Stimulated activated memory B cell treated with anti-CD40 and anti-IgM and Interleukin-4, amounts not matched to agents 10 μg/mL and 1 μg/mL and 100 μg/mL, for 72 hours (primary cell): Measurements from ENCODE around the gene NATD1.

Source experiments
- ATAC-seq: fragments of 150-1000 bp; cut with Tn5 transposase; 2 replicates; pipeline ENCODE4 v1.10.0; 2021
- H3K27ac Mint-ChIP-seq: one replicate; pipeline ENCODE4 v1.8.0; 2022; ENCODE audit warnings: mild to moderate bottlenecking, mixed read lengths
- H3K27me3 Mint-ChIP-seq: one replicate; pipeline ENCODE4 v1.8.0; 2022; ENCODE audit warnings: mixed read lengths
- H3K36me3 Mint-ChIP-seq: one replicate; pipeline ENCODE4 v1.8.0; 2022; ENCODE audit warnings: mixed read lengths
- H3K4me1 Mint-ChIP-seq: one replicate; pipeline ENCODE4 v1.8.0; 2022; ENCODE audit warnings: mixed read lengths
- H3K4me3 Mint-ChIP-seq: one replicate; pipeline ENCODE4 v1.8.0; 2022; ENCODE audit warnings: mild to moderate bottlenecking, moderate library complexity, mixed read lengths
- H3K9me3 Mint-ChIP-seq: one replicate; pipeline ENCODE4 v1.8.0; 2022; ENCODE audit warnings: mixed read lengths

Gene NATD1

GRCh38 chr17:21246698-21247097 lies 6.5 kb downstream of the NATD1 start:
- no peaks in the 10 kb centered on the region for H3K9me3 Mint-ChIP-seq
- no peak overlapping the region for H3K4me3 Mint-ChIP-seq
- H3K36me3 Mint-ChIP-seq: no peaks in the 10 kb centered on the region
- H3K27ac Mint-ChIP-seq: no peak overlapping the region
- ATAC-seq: no peak
- peaks cover 17% of the 10 kb centered on the region for H3K4me1 Mint-ChIP-seq
- no peaks in the 10 kb centered on the region for H3K27me3 Mint-ChIP-seq

DNA sequence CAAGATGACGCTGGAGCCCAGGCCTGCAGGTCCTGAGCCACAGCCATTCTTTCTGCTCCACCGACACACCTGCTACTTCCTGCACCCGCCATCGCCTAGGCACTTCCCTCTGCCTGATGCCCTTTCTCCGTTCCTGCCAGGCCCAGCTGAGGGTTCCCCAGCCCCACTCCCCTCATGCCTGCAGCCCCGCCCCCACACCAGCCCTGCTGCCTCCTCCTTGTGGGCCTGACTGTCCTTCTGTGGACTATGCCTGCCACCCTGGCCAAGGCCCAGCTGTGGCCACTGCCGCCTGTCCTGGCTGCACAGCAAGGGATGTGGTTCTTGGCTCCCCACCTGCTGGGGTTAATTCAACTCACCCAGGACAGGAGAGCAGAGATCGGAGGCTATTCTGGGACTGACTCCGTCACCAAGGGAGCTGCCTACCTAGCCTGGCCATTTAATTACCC lies 7.5 kb downstream of the NATD1 start:
- Mint-ChIP-seq H3K36me3 (no peaks in the 10 kb centered on the region), H3K27me3 (no peaks in the 10 kb centered on the region), H3K9me3 (no peaks in the 10 kb centered on the region), H3K4me3 (no peak overlapping the region), H3K27ac (no peak overlapping the region), H3K4me1 (peaks cover 11% of the 10 kb centered on the region)
- ATAC-seq: no peak

DNA sequence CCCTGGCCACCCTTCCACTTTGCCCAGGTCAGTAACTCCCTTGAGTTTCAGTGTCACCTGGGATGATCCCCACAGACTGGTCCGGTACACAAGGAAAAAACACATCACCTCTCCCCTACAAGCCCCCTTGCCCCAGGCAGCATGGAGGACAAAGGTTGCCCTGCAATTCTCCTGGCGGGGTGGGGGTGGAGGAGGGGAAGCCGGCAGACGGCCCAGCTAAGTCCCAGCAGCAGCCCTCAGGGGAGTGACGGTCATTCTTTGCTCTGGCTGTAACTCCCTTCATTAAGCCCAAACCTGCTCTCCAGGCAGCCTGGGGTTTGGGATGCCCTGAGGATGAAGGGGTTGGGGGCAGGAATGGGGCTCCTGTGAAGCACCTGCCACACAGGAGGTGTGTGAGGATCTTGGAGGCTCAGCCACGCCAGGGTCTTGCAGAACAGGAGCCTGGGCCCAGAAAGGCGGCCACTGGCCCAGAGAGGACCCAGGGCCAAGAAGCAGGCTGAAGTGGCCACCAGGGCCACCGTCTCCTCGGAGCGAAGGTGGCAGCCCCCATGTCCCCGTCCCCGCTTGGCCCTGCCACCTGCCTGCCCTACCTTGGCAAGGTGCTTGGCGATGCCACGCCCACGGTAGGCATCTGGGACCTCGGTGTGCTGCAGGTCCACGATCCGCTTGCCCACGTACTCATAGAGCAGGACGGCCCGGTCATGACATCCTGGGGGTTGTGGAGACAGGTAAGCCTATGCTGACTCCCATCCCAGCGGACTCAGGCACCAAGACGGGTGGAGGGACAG lies 9.5 kb downstream of the NATD1 start:
- no peaks in the 10 kb centered on the region for H3K9me3 Mint-ChIP-seq
- H3K4me3 Mint-ChIP-seq: no peak overlapping the region
- no peaks in the 10 kb centered on the region for H3K36me3 Mint-ChIP-seq
- peaks cover 4% of the 10 kb centered on the region for H3K4me1 Mint-ChIP-seq
- no peaks in the 10 kb centered on the region for H3K27me3 Mint-ChIP-seq
- no peak for ATAC-seq
- no peak overlapping the region for H3K27ac Mint-ChIP-seq

DNA sequence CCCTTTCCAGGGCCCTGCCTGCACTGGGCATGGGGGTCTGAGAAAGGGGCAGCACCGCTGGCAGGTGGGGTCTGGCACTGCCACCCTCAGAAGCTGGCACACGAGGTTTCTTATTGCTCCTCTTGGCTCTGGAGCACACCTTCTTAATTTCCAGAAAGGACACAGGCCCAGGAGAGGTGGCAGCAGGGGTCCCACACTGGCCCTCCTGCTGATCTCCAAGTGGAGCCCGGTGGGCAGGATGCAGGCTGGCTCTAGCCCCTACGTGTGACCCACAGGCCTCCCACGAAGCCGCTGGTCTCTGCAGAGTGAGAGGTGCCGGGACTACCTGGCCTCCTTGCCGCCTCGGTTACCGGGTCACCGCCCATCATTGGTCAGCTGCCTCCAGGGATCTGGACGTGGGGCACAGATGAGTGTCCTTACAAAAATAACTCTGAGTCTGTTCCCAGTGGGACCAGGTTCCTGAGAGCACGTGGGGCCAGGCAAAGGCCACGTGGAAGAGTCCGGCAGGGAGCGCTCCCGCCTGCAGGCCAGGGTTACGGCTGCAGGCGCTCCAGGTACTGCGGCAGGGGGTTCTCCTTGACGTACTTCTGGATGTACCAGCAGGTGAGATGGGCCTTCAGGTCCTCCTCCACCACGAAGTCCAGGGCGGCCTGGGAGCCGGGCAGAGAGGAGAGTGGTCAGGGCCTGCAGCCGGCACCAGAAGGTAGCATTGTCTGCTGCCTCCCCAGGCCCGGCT lies 10.3 kb downstream of the NATD1 start:
- no peak for ATAC-seq
- Mint-ChIP-seq H3K4me3 (no peak overlapping the region), H3K36me3 (no peaks in the 10 kb centered on the region), H3K4me1 (peaks cover 4% of the 10 kb centered on the region), H3K27me3 (no peaks in the 10 kb centered on the region), H3K9me3 (no peaks in the 10 kb centered on the region), H3K27ac (no peak overlapping the region)

DNA sequence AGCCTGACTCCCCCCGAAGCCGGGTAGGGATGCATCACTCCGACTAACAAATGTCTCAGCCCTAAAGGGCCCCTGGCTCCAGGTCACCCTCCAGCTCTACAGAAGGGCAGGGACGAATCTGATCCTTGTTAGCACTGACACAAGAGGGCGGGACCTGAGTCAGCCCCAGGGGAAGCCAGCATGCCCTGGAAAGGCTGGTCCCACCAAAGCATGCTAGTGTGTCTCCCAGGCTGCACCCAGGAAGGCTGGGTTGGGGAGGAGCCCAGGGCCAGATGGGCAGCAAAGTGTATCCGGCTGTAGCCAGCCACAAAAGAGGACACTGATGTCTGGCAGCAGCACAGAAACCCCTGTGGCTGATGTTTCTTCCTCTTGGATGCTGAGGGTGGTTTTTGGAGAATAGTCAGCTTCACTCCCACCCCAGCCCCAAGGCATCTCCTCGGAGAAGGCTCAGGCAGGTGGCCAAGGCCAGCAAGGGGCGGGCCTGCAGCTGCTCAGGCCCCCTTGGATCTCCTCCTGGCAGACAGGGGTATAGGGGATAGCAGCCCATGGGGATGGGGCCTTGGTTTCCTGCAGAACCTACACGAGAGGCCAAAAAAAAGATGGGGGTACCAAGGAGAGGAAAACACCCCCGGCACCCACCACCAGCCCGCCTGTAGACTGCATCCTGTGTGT lies 11.0 kb downstream of the NATD1 start:
- H3K4me1 Mint-ChIP-seq: peaks cover 4% of the 10 kb centered on the region
- ATAC-seq: no peak
- H3K9me3 Mint-ChIP-seq: no peaks in the 10 kb centered on the region
- H3K27me3 Mint-ChIP-seq: no peaks in the 10 kb centered on the region
- H3K36me3 Mint-ChIP-seq: no peaks in the 10 kb centered on the region
- no peak overlapping the region for H3K4me3 Mint-ChIP-seq
- H3K27ac Mint-ChIP-seq: no peak overlapping the region

GRCh38 chr17:21241564-21241963 lies 11.6 kb downstream of the NATD1 start:
- H3K27ac Mint-ChIP-seq: no peak overlapping the region
- H3K9me3 Mint-ChIP-seq: no peaks in the 10 kb centered on the region
- H3K36me3 Mint-ChIP-seq: no peaks in the 10 kb centered on the region
- H3K4me1 Mint-ChIP-seq: peaks cover 4% of the 10 kb centered on the region
- H3K27me3 Mint-ChIP-seq: no peaks in the 10 kb centered on the region
- no peak overlapping the region for H3K4me3 Mint-ChIP-seq
- ATAC-seq: no peak

- Mint-ChIP-seq H3K27me3 (no peaks in the 10 kb centered on the region), H3K9me3 (peaks cover 8% of the 10 kb centered on the region), H3K4me3 (no peak overlapping the region), H3K36me3 (no peaks in the 10 kb centered on the region), H3K4me1 (peaks cover under 1% of the 10 kb centered on the region), H3K27ac (no peak overlapping the region)
- ATAC-seq: peak; percentile 28
Observed at GRCh38 chr17:21240369-21241055, 12.7 kb downstream of the NATD1 start.

DNA sequence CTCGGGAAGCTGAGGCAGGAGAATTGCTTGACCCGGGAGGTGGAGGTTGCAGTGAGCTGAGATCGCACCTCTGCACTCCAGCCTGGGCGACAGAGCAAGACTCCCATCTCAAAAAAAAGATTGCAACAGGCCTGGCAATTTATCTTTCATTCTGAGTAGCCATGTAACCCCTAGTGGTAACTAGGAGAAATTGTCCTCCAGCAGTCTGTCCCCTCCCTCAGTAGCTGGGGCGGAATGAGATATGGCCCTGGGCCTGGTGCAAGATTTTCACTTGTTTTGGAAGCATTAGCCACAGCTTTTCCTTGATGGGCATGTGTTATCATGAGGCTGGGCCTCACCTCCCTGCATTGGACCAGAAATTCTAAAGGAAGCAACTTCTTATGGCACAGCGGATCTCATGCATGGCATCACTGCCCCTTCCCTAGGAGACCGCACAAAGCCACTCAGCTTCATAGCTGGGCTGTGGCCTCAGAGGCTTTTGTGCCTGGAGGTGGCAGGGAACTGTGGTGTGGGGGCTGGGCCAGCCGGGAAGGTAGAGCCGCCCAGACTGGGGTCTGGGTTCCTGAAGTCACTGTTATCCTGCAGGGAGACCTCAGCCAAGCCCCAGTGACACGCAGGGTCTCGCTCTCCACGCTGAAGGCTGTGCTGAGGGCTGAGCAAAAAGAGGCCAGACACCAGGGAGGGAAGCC lies 13.4 kb downstream of the NATD1 start:
- no peak overlapping the region for H3K27ac Mint-ChIP-seq
- no peaks in the 10 kb centered on the region for H3K36me3 Mint-ChIP-seq
- no peaks in the 10 kb centered on the region for H3K27me3 Mint-ChIP-seq
- no peak for ATAC-seq
- no peaks in the 10 kb centered on the region for H3K4me1 Mint-ChIP-seq
- no peak overlapping the region for H3K4me3 Mint-ChIP-seq
- peaks cover 9% of the 10 kb centered on the region for H3K9me3 Mint-ChIP-seq

DNA sequence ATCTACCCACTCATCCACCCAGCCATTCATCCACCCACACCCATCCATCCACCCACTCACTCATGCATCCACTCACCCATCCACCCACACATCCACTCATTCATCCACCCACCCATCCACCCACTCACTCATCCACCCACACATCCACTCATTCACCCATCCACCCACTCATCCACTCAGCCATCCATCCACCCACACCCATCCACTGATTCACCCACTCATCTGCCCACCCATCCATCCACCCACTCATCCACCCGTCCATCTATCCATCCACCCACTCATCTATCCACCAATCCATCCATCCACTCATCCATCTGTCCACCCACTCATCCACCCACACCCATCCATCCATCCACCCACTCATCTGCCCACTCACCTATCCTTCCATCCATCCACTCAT lies 17.3 kb downstream of the NATD1 start:
- no peak for ATAC-seq
- peaks cover 17% of the 10 kb centered on the region for H3K9me3 Mint-ChIP-seq
- H3K4me3 Mint-ChIP-seq: no peak overlapping the region
- H3K4me1 Mint-ChIP-seq: no peaks in the 10 kb centered on the region
- H3K36me3 Mint-ChIP-seq: peaks cover 7% of the 10 kb centered on the region
- no peaks in the 10 kb centered on the region for H3K27me3 Mint-ChIP-seq
- H3K27ac Mint-ChIP-seq: no peak overlapping the region

GRCh38 chr17:21233581-21234347 lies 19.4 kb downstream of the NATD1 start:
- H3K36me3 Mint-ChIP-seq: peaks cover 7% of the 10 kb centered on the region
- H3K4me3 Mint-ChIP-seq: no peak overlapping the region
- no peak overlapping the region for H3K27ac Mint-ChIP-seq
- H3K27me3 Mint-ChIP-seq: no peaks in the 10 kb centered on the region
- H3K4me1 Mint-ChIP-seq: no peaks in the 10 kb centered on the region
- ATAC-seq: no peak
- peaks cover 17% of the 10 kb centered on the region for H3K9me3 Mint-ChIP-seq

- H3K27ac Mint-ChIP-seq: no peak overlapping the region
- H3K36me3 Mint-ChIP-seq: peaks cover 7% of the 10 kb centered on the region
- no peaks in the 10 kb centered on the region for H3K4me1 Mint-ChIP-seq
- H3K4me3 Mint-ChIP-seq: no peak overlapping the region
- peaks cover 17% of the 10 kb centered on the region for H3K9me3 Mint-ChIP-seq
- H3K27me3 Mint-ChIP-seq: no peaks in the 10 kb centered on the region
- ATAC-seq: no peak
Observed at GRCh38 chr17:21232033-21232749, 21.0 kb downstream of the NATD1 start.

GRCh38 chr17:21231533-21231932 lies 21.7 kb downstream of the NATD1 start:
- Mint-ChIP-seq H3K4me1 (no peaks in the 10 kb centered on the region), H3K27ac (no peak overlapping the region), H3K9me3 (peaks cover 17% of the 10 kb centered on the region), H3K4me3 (no peak overlapping the region), H3K27me3 (no peaks in the 10 kb centered on the region), H3K36me3 (peaks cover 7% of the 10 kb centered on the region)
- no peak for ATAC-seq

GRCh38 chr17:21228845-21229244 lies 24.4 kb downstream of the NATD1 start:
- H3K36me3 Mint-ChIP-seq: peaks cover 7% of the 10 kb centered on the region
- ATAC-seq: no peak
- H3K4me3 Mint-ChIP-seq: no peak overlapping the region
- H3K27ac Mint-ChIP-seq: no peak overlapping the region
- peaks cover 8% of the 10 kb centered on the region for H3K9me3 Mint-ChIP-seq
- no peaks in the 10 kb centered on the region for H3K27me3 Mint-ChIP-seq
- no peaks in the 10 kb centered on the region for H3K4me1 Mint-ChIP-seq

DNA sequence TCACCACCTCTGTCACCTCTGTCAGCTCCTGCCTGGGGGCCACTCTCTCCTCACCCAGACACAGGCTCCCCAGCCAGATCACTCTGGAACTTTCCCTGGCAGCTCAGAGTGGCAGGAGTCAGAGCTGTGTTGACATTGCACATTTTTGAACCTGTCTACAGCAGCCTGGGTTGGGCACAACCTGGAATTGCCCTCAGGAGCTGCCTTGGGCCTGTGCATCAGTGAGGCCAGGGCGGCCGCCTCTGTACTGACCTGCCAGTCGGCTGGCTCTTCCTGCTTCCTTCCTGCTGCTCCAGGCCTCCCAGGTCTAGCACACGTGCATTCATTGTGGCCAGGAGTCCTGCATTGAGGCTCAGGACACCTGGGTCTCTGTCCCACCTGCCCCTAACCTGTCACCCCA lies 25.1 kb downstream of the NATD1 start:
- H3K4me1 Mint-ChIP-seq: no peaks in the 10 kb centered on the region
- peaks cover 8% of the 10 kb centered on the region for H3K9me3 Mint-ChIP-seq
- H3K27ac Mint-ChIP-seq: no peak overlapping the region
- ATAC-seq: no peak
- peaks cover 7% of the 10 kb centered on the region for H3K36me3 Mint-ChIP-seq
- H3K27me3 Mint-ChIP-seq: no peaks in the 10 kb centered on the region
- no peak overlapping the region for H3K4me3 Mint-ChIP-seq
